ENCODE measurements around the gene MTG1.

GRCh38 chr10:133452453-133452852 is 58.5 kb downstream of the MTG1 start:
- no peak for TF ChIP-seq BACH2 (CRISPR knock-in tag; IDR thresholded peaks at IDR 0.05; ENCODE audit: borderline replicate concordance)
- TF ChIP-seq TCF4 (CRISPR knock-in tag; IDR thresholded peaks at IDR 0.05; ENCODE audit: borderline replicate concordance) = no peak
- TF ChIP-seq ZC3H10 (CRISPR knock-in tag; IDR thresholded peaks at IDR 0.05) = no peak
- TF ChIP-seq ARNTL (CRISPR knock-in tag; IDR thresholded peaks at IDR 0.05; ENCODE audit: borderline replicate concordance, low read depth) = no peak
- TF ChIP-seq POU6F1 (CRISPR knock-in tag; IDR thresholded peaks at IDR 0.05; ENCODE audit: borderline replicate concordance, low read depth) = no peak
- TF ChIP-seq PPARA (CRISPR knock-in tag; IDR thresholded peaks at IDR 0.05; ENCODE audit: borderline replicate concordance) = no peak
- TF ChIP-seq PATZ1 (CRISPR knock-in tag; IDR thresholded peaks at IDR 0.05; ENCODE audit: borderline replicate concordance) = no peak

Data from SK-N-SH treated with all-trans-retinoic acid at 6 μM for 48 hours (cell line).